Measurements from ENCODE around the gene SUPT6H. TPM values are rescaled to one million over a fixed set of nuclear protein-coding genes. Genes with fewer than 3 reads are reported as not detected.

Gene SUPT6H
- total RNA-seq, 2 experiments from 2014 or later, result 60.7 to 65.8 TPM

DNA sequence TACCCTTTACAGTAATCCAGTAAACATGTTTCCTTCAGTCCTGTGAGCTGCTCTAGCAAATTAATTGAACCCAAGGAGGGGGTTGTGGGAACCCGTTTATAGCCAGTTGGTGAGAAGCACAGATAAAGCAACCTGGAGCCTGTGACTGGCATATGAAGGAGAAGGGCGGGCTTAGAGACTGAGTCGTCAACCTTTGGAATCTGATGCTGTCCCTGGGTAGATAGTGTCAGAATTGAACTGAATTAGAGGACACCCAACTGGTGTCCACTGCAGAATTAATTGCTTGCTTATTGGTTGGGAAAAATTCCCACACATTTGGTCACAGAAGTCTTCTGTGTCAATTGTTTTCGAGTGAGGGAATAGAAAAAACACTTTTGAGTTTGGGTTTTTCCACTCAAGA lies 35.2 kb upstream of the SUPT6H start:
- peaks cover 2% of the 10 kb centered on the region for H3K4me1 Mint-ChIP-seq
- no peak overlapping the region for H3K27ac Mint-ChIP-seq
- H3K36me3 Mint-ChIP-seq (ENCODE audit: low read depth), result peaks cover 67% of the 10 kb centered on the region
- ChIA-PET POLR2A (interaction anchor here (0.9 kb wide), 1 partner anchor 34 kb away, joined by 3 read pairs; no protein-coding TSS in a partner anchor), CTCF (no interaction called here)
- no peaks in the 10 kb centered on the region for H3K9me3 Mint-ChIP-seq
- no peak for DNase-seq
- H3K4me3 Mint-ChIP-seq, result no peak overlapping the region
- no peaks in the 10 kb centered on the region for H3K27me3 Mint-ChIP-seq

DNA sequence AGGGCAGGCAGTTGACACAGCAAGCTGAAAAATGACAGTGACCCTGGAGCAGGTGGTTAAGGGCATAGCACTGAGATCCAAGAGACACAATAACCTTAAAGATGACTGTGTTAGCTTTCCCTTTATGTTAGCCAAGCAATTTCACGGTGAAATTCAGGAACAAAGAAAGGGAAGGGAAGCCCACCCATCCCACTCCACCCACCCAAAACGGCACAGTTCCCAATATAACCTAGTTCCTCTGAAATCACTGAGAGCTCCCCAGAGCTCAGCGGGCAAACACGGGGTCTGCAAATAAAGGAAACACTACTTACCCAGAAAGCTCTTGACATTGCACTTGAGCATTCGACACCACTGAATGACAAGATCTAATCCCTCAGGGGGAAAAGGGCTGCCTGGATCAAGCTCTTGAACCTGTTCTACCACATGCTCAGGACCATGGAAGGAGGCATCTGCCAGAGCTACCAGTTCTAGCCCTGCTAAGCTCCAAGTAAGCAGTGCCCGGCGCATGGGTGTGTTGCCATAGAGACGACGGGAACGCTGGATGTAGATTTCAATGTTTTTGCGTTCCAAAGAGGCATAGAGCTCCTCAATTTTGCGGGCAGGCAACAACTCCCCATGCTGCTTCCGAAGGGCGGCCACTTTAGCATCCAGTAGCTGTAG lies 27.7 kb upstream of the SUPT6H start:
- DNase-seq, result no peak
- Mint-ChIP-seq H3K36me3 (ENCODE audit: low read depth) (peaks cover 85% of the 10 kb centered on the region), H3K4me3 (no peak overlapping the region), H3K27me3 (no peaks in the 10 kb centered on the region), H3K27ac (no peak overlapping the region), H3K4me1 (peaks cover 9% of the 10 kb centered on the region), H3K9me3 (no peaks in the 10 kb centered on the region)
- ChIA-PET CTCF (no interaction called here), POLR2A (interaction anchor here (1.4 kb wide), 1 partner anchor 11 kb away, joined by 3 read pairs; the partner anchor contains the start of gene BLTP2)

DNA sequence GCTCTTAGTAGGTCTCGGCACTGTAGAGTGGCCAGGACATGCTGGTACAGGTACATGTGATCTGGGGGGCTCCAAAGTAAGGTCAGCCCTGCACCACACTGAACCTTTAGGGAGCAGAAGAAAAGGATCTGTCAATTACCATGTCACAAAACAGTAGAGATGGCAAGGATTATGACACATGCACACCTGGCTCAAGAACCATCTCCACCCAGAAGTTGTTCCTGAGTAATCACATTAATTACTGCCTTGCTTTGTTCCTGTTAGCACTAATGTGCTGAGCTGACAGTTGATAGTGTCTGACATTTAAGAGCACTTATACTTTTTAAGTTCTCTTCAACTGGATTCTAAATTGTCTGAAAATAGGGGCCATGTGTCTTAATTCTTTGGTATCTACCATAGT lies 26.5 kb upstream of the SUPT6H start:
- no peaks in the 10 kb centered on the region for H3K9me3 Mint-ChIP-seq
- peaks cover 89% of the 10 kb centered on the region for H3K36me3 Mint-ChIP-seq (ENCODE audit: low read depth)
- no peak for DNase-seq
- no peak overlapping the region for H3K4me3 Mint-ChIP-seq
- POLR2A ChIA-PET, result interaction anchor here (1.1 kb wide), 1 partner anchor 11 kb away, joined by 3 read pairs; no protein-coding TSS in a partner anchor
- no peaks in the 10 kb centered on the region for H3K27me3 Mint-ChIP-seq
- no peak overlapping the region for H3K27ac Mint-ChIP-seq
- H3K4me1 Mint-ChIP-seq, result peaks cover 9% of the 10 kb centered on the region
- CTCF ChIA-PET, result interaction anchor here (1.0 to 1.2 kb wide), 2 partner anchors 26 to 40 kb away, joined by 3 read pairs; partner anchors contain the start of genes SDF2 and SUPT6H

DNA sequence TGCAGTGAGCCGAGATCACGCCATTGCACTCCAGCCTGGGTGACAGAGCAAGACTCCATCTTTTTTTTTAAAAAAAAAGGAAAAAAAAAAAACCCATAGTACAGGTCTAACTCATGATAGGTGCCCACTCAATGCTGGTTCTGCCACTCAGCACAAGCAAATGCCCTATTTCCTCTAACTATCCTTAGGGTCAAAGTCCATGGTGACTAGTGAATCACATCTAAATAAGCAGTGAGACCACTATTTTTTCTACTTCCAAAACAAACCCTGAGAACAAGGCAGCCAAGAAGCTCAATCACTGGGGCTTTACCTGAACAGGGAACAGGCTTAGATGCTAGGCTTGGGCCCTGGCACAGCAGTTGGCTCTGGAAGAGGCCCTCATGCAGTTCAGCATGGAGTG lies 20.4 kb upstream of the SUPT6H start:
- POLR2A ChIA-PET, result interaction anchor here (4.4 kb wide), 1 partner anchor 43 kb away, joined by 45 read pairs; the partner anchor contains the start of gene SPAG5
- H3K27me3 Mint-ChIP-seq, result no peaks in the 10 kb centered on the region
- H3K36me3 Mint-ChIP-seq (ENCODE audit: low read depth), result peaks cover 77% of the 10 kb centered on the region
- H3K4me1 Mint-ChIP-seq, result peaks cover 35% of the 10 kb centered on the region
- no peak overlapping the region for H3K4me3 Mint-ChIP-seq
- H3K9me3 Mint-ChIP-seq, result no peaks in the 10 kb centered on the region
- CTCF ChIA-PET, result no interaction called here
- H3K27ac Mint-ChIP-seq, result peak overlapping the region; percentile 4
- DNase-seq, result no peak

DNA sequence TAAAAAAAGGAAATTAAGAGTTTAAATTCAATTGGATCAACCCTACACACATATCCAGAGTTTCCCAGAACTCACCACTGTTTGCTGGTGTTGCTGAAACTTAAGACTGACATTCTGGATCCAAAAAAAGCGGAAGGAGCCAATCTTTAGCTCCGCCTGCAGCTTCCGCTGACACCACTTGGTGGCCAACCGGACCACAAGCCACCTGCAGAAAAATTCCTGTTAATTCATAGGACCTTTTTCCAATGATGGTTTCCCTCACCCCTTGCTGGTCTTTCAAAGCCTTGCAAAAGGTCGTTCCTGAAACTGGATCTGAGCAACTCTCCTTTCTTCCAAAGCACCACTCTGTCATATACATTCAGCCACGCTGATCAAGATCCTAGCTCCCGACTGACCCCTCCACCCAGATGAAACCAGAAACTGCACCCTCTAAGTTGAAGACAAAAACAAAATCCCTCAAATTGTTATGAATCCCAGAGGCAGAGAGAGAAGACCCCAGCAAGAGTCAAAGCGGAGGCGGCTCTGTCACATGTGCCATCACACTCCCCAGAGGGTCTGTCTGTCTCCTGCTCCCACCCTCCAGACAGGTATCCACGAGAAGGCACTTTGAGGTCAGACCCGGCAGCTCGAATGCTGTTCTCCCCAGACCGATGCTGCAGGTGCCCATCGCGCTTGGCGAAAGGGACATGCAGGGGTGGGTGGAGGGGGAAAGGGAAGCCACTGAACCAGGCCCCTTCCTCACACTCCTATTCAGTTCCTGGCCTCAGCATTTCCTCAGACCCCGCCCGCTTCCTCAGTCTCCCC lies 17.8 kb upstream of the SUPT6H start:
- H3K36me3 Mint-ChIP-seq (ENCODE audit: low read depth), result peaks cover 68% of the 10 kb centered on the region
- H3K4me3 Mint-ChIP-seq, result peak overlapping the region; percentile 93

DNA sequence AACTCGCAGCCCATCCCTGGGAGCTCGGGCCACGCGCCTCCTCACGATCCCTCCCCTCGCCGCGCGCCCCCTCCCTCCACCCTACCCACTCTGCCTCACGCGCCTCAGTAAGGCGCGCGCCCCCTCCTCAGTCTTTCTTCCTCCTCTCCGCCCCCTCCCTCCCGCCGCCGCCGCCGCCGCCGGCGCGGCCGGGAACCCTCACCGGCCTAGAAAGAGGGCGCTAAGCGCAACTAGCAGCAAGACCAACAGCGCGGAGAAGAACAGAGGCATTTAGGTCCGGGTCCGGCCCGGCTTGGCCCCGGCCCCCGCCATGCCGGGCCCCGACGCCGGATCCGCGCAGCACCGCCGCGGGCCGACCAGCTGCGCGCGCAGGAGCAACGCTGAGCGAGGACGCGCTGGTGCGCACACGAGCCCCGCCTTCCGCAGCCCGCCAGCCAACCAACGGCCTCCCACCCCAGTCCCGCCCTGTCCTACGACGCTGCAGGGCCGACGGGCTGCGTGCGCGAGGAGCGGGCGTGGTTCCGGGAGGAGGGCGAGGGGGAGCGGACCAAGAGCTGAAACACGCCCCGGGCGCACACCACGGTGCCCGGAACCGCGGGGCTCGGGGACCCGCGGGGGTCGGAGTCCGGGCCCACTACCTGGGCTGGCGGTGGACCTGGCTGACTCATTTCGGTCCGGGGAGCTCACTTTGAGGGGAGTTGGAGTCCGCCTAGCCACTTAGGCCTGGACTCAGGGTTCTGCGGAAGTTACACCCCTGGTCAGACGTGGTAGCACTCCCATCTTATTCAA lies 17.0 kb upstream of the SUPT6H start, which contains the start of gene BLTP2:
TSS of gene BLTP2 (minus strand) at position 372 of the 789 bp plus-strand sequence. CDS start at position 270, 102 bp downstream.
- peak within 1 kb of the TSS; percentile 93 for H3K4me3 Mint-ChIP-seq
- CTCF ChIA-PET, result interaction anchor here (0.7 to 5.1 kb wide), 15 partner anchors 13 to 109 kb away, joined by 3 to 80 read pairs (median 5); partner anchors contain the start of genes NEK8, PROCA1, RPL23A and SDF2
- H3K36me3 Mint-ChIP-seq (ENCODE audit: low read depth), result peaks cover 62% of the 10 kb centered on the region

More for the DNA sequence above, 17.8 kb upstream of the SUPT6H start:
- H3K27ac Mint-ChIP-seq, result peak overlapping the region; percentile 86
- no peaks in the 10 kb centered on the region for H3K27me3 Mint-ChIP-seq
- H3K9me3 Mint-ChIP-seq, result no peaks in the 10 kb centered on the region
- ChIA-PET POLR2A (interaction anchor here (0.7 to 7.6 kb wide), 21 partner anchors 10 to 648 kb away, joined by 3 to 115 read pairs (median 4); partner anchors contain the start of genes ALDOC, FLOT2, NEK8 and PIGS), CTCF (interaction anchor here (0.6 to 5.1 kb wide), 19 partner anchors 8 to 108 kb away, joined by 3 to 80 read pairs (median 4); partner anchors contain the start of genes ALDOC, NEK8, PIGS and RPL23A)
- H3K4me1 Mint-ChIP-seq, result peaks cover 42% of the 10 kb centered on the region
- DNase-seq, result peak; percentile 54

DNA sequence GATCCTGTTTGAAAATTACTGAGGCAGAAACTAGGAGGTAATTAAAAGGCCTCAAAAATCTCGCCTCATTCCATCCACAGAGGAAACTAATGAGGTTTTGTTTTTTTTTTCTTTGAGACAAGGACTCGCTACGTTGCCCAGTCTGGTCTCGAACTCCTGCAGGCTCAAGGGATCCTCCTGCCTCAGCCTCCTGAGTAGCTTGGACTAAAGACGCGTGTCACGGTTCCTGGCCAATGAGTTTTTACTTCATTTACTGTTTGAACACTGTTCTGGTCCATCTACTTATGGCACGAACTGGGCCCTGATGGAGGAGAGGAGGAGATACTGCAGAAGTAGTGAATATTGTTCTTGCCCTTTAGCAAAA lies 16.4 kb upstream of the SUPT6H start:
- ChIA-PET CTCF (interaction anchor here (0.7 to 5.1 kb wide), 11 partner anchors 16 to 104 kb away, joined by 3 to 80 read pairs (median 6); partner anchors contain the start of genes NEK8, PROCA1, RPL23A and SDF2), POLR2A (interaction anchor here (0.6 to 7.6 kb wide), 22 partner anchors 11 to 494 kb away, joined by 3 to 115 read pairs (median 4); partner anchors contain the start of genes ALDOC, DHRS13, FLOT2 and NEK8)
- Mint-ChIP-seq H3K9me3 (no peaks in the 10 kb centered on the region), H3K4me1 (peaks cover 42% of the 10 kb centered on the region), H3K36me3 (ENCODE audit: low read depth) (peaks cover 59% of the 10 kb centered on the region), H3K27me3 (no peaks in the 10 kb centered on the region), H3K27ac (peak overlapping the region; percentile 81), H3K4me3 (peak overlapping the region; percentile 93)
- DNase-seq, result peak; percentile 24

More for the DNA sequence above, 17.0 kb upstream of the SUPT6H start, which contains the start of gene BLTP2:
- Mint-ChIP-seq H3K27me3 (no peaks in the 10 kb centered on the region), H3K9me3 (no peaks in the 10 kb centered on the region), H3K4me1 (peaks cover 42% of the 10 kb centered on the region), H3K27ac (peak within 1 kb of the TSS; percentile 86)
- DNase-seq, result peak; percentile 97
- POLR2A ChIA-PET, result interaction anchor here (0.6 to 7.6 kb wide), 25 partner anchors 11 to 495 kb away, joined by 3 to 115 read pairs (median 4); partner anchors contain the start of genes ALDOC, DHRS13, FLOT2 and NEK8

DNA sequence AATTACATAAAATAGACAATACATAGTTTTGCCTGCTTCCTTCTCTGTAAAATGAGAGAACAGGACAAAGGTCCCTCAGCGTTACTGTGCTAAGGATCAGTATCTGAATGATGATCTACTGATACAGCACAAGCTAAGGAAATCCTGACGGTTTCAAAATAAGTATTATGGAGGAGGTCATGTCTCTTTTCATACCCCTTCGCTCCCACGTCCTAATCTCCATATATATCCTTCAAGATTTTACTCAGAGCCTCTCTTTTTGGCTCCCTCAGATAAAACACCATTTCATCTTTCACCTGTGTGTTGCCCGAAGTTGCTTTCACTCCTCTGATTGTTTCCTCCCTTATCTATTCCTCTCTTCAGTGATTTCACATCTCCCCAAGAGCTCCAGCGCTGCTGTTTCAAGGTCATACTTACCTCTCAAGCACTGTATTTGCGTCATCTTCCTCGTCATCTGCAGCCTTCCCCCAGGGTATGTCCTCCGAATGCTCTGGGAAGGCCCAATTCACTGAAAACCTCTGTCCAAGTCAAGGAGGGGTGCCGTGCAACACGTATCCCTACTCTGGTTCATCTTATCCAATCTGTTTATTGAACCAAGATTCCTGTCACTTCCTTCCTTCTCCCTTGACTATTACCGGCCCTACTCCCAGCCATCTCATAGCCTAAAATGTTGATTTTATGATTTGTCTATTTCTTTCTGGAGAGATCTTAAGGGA lies 15.8 kb upstream of the SUPT6H start:
- CTCF ChIA-PET, result interaction anchor here (0.8 to 5.1 kb wide), 15 partner anchors 15 to 471 kb away, joined by 3 to 80 read pairs (median 4); partner anchors contain the start of genes NEK8, PROCA1, RPL23A and SDF2
- Mint-ChIP-seq H3K4me3 (peak overlapping the region; percentile 93), H3K9me3 (no peaks in the 10 kb centered on the region), H3K36me3 (ENCODE audit: low read depth) (peaks cover 55% of the 10 kb centered on the region), H3K27ac (peak overlapping the region; percentile 81), H3K27me3 (no peaks in the 10 kb centered on the region), H3K4me1 (peaks cover 42% of the 10 kb centered on the region)
- DNase-seq, result peak; percentile 21
- POLR2A ChIA-PET, result interaction anchor here (0.8 to 7.6 kb wide), 16 partner anchors 10 to 306 kb away, joined by 3 to 115 read pairs (median 4); partner anchors contain the start of genes NEK8, PIGS, RPL23A and SDF2

DNA sequence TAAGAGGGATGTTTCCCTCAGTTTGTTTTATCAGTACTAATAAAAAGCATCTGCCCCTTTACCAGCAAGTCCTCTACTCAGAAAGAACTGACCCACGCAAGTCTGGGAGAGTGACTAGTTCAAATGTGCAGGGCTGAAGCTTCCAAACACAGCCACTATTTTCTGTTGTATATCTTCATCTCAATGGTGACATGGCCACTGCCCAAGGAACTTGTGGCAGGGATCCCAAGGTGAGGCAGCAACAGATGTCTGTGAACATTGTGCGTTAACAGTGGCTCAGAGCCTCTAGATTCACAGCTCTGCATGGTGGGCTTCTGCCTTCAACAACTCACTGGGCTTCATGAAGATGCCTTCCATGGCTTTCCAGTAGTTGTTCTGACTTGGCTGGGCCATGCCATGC lies 13.3 kb upstream of the SUPT6H start:
- DNase-seq, result no peak
- Mint-ChIP-seq H3K27me3 (no peaks in the 10 kb centered on the region), H3K36me3 (ENCODE audit: low read depth) (peaks cover 50% of the 10 kb centered on the region), H3K9me3 (no peaks in the 10 kb centered on the region), H3K4me1 (peaks cover 30% of the 10 kb centered on the region), H3K27ac (no peak overlapping the region), H3K4me3 (no peak overlapping the region)
- CTCF ChIA-PET, result interaction anchor here (0.7 to 3.0 kb wide), 4 partner anchors 13 to 62 kb away, joined by 4 to 17 read pairs (median 6); partner anchors contain the start of genes SDF2 and SUPT6H
- POLR2A ChIA-PET, result interaction anchor here (0.7 to 7.6 kb wide), 3 partner anchors 13 to 489 kb away, joined by 3 to 115 read pairs (median 3); partner anchors contain the start of genes SDF2 and SUPT6H

DNA sequence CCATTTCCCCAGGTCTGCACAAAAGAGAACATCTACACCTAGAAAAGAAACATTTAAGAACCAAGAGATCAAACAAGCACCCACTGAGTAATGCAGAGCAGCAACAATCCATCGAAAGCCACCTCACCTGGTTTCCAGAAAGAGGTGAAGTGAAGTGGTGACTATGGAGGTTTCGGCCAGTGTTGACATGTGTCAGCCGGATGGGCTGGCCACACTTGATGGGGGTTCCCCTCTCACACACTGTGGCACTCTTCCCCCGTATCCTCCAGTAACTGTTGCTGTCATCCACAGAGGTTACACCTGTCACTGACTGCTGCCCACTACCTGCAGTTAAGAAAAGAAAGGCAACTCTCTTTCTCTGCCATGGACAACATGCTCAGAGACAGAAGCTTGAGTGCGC lies 6.8 kb upstream of the SUPT6H start:
- H3K9me3 Mint-ChIP-seq, result no peaks in the 10 kb centered on the region
- POLR2A ChIA-PET, result no interaction called here

DNA sequence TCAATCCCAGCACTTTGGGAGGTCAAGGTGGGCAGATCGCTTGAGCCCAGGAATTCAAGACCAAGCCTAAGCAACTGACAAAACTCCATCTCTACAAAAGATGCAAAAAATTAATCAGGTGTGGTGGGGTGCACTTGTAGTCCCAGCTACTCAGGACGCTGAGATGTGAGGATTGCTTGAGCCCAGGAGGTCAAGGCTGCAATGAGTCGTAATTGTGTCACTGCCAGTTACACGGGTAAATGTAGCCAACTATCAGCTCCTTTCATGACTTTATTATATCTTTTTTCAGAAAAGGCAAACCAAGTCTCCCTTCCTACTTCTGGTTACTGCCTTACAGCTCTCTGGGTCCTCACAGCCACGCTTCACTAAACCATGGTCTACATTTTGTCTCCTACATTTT lies 4.2 kb upstream of the SUPT6H start:
- H3K4me1 Mint-ChIP-seq, result peaks cover 26% of the 10 kb centered on the region
- H3K4me3 Mint-ChIP-seq, result no peak overlapping the region
- ChIA-PET CTCF (interaction anchor here (1.3 kb wide), 1 partner anchor 14 kb away, joined by 4 read pairs; no protein-coding TSS in a partner anchor), POLR2A (interaction anchor here (2.0 kb wide), 1 partner anchor 11 kb away, joined by 7 read pairs; no protein-coding TSS in a partner anchor)
- DNase-seq, result no peak
- H3K27ac Mint-ChIP-seq, result peak overlapping the region; percentile 31
- no peaks in the 10 kb centered on the region for H3K27me3 Mint-ChIP-seq
- peaks cover 57% of the 10 kb centered on the region for H3K36me3 Mint-ChIP-seq (ENCODE audit: low read depth)
- H3K9me3 Mint-ChIP-seq, result no peaks in the 10 kb centered on the region

More for the DNA sequence above, 6.8 kb upstream of the SUPT6H start:
- Mint-ChIP-seq H3K27ac (no peak overlapping the region), H3K4me1 (peaks cover 12% of the 10 kb centered on the region), H3K36me3 (ENCODE audit: low read depth) (peaks cover 51% of the 10 kb centered on the region), H3K27me3 (no peaks in the 10 kb centered on the region), H3K4me3 (no peak overlapping the region)
- DNase-seq, result no peak
- CTCF ChIA-PET, result no interaction called here
